GM19099 (cell line): ENCODE measurements around the gene PPP1R37.

Experiments
- POLR2A ChIP-seq: IDR thresholded peaks from 3 replicates; pipeline ENCODE4 v1.6.1; 2011; ENCODE audit warnings: low read depth; ENCODE audit not compliant: insufficient read length; ENCODE audit errors: extremely low read depth

The PPP1R37 gene

GRCh38 chr19:45113628-45114027 lies 20.6 kb downstream of the PPP1R37 start:
- no peak for TF ChIP-seq POLR2A

GRCh38 chr19:45114116-45114515 lies 21.1 kb downstream of the PPP1R37 start:
- TF ChIP-seq POLR2A: no peak

DNA sequence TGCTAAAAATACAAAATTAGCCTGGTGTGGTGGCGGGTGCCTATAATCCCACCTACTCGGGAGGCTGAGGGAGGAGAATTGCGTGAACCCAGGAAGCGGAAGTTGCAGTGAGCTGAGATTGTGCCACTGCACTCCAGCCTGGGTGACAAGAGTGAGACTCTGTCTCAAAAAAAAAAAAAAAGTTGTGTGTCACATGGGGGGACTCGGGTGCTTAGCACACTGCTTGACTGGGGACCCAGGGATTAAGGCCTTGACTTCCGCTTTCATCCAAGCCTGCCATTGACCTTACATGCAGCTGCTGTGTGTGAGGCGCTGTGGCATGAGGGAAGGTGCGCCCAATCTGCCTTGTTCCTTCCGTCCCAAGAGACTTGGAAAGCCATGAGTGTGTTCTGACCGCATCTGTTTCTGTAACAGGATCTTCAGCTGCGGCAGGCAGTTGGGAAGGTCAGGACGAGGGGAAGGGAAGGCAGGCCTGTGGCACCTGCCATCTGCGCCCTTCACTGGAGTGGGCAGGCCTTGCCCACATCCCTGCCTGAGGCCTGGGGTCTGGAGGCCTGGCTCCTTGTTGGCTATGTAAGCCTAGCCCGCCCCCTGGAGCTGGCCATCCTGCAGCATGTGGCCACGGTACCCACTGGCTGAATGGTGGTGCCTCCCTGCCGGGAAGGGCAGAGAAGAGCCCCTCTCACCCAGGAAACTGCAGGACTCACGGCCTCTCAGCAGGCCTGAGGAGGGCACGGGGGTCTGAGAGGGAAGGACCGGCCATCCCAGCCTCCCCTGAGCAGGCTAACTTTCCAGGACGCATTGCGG lies 23.0 kb downstream of the PPP1R37 start:
- no peak for TF ChIP-seq POLR2A

DNA sequence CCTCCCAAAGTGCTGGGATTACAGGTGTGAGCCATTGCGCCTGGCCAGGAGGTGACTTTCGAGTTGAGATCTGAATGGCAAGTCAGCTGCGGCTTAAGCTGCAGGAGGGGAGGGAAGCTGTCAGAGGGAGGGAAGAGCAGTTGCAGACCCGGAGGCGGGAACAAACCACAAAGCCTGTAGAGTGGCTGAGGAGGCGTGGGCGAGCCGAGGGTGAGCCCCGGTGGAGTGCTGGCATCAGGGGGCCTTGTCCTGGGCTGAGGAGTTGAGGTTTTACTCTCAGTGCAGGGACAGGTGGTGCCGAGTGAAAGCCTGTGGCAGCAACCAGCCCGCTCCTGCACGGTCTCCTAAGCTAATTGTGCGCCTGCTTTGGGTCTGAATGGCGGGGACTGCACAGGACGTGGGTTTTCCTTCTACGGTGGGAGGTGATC lies 24.2 kb downstream of the PPP1R37 start:
- no peak for TF ChIP-seq POLR2A

- TF ChIP-seq POLR2A: no peak
Measured at GRCh38 chr19:45117671-45118070, 24.7 kb downstream of the PPP1R37 start.

- TF ChIP-seq POLR2A: no peak
Measured at GRCh38 chr19:45118106-45118505, 25.1 kb downstream of the PPP1R37 start.

DNA sequence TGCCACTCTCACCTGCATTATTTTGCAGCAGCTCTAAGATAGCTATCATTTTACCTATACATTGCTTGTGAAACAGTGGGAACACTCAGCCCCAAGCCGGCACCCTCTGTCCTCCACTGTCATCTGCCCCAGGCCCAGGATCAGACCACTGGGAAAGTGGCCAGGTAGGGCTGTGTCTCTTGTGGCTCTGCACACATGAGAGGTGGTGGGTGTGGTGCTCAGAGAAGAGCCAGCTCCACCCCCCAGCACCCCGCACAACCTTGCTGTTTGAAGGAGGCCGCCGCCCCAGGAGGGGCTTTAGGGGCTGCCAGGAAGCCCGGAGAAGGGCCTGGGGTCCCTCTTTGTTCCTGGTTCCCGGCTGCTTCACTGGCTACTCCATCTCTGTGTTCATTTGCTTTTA lies 26.6 kb downstream of the PPP1R37 start:
- no peak for TF ChIP-seq POLR2A

DNA sequence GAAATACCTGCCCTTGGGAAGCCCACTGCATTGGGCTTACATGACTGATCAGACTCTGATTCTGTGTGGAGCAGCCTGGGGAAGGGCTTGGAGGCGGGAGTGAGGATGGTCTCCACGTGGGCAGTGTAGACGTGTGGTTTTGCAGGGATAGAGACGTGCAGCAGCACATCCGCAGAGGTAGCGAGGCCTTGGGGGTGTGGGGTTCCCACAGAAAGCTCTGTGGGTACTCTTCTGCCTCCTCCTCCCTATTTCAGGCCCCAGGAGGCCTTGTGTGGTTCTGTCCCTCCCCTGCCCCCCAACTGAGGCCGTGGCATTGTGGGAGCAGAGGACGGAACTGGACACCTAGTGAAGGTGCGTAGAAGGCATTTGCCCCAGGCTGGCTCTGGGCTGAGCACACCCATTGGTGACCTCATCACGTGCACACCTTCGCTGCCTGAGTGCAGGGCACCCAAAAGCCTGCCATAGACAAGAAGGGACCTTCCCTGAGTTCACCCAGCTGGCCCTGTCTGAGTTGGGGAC lies 28.9 kb downstream of the PPP1R37 start:
- no peak for TF ChIP-seq POLR2A

DNA sequence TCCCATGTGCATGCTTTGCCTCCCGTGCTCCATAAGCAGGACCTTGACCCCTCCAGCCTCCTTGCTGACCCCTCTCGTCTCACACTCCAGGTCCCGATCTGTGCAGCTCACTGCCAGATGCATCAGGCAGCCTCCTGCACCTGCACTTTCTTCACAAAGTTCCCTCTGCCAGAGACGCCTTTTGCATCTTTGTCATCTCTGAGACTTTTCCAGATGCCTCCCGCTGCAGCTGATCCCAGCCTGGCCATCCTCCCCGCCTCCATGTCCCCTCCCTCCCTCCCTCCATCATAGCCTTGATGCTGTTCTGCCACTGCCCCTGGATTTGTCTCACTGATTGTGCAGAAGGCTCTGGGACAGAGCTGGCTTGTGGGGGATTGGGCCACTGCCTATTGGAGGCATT lies 29.9 kb downstream of the PPP1R37 start:
- TF ChIP-seq POLR2A: no peak

- TF ChIP-seq POLR2A: no peak
Measured at GRCh38 chr19:45123440-45123850, 30.5 kb downstream of the PPP1R37 start.

- no peak for TF ChIP-seq POLR2A
Measured at GRCh38 chr19:45124021-45124420, 31.0 kb downstream of the PPP1R37 start.

DNA sequence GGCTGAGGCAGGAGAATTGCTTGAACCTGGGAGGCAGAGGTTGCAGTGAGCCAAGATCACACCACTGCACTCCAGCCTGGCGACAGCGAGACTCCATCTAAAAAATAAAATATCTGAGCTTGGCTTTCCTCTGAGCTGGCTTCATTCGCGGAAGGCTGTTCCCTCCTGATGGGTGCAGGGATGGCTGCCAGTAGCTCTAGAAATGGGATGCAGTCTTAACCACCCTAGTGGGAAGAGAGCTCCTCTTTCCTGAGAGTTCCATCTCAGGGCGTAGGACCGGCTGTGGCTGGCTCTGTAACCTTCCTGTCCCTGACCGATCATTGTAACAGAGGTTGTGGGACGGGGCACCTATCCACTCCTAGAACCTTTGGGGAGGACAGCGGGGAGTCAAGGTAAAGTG lies 32.4 kb downstream of the PPP1R37 start:
- TF ChIP-seq POLR2A: no peak

- TF ChIP-seq POLR2A: no peak
Measured at GRCh38 chr19:45125975-45126493, 33.1 kb downstream of the PPP1R37 start.

GRCh38 chr19:45126654-45127053 lies 33.7 kb downstream of the PPP1R37 start:
- no peak for TF ChIP-seq POLR2A

GRCh38 chr19:45128146-45128545 lies 35.2 kb downstream of the PPP1R37 start:
- TF ChIP-seq POLR2A: no peak

GRCh38 chr19:45128806-45129205 lies 35.8 kb downstream of the PPP1R37 start:
- no peak for TF ChIP-seq POLR2A
